Panc1 (cell line): ENCODE measurements around the gene FAM149A. TPM values are rescaled to one million over a fixed set of nuclear protein-coding genes. Genes with fewer than 3 reads are reported as not detected.

Experiments used
- ATAC-seq: fragments of 200-7000 bp; cut with Tn5 transposase; 2 replicates; pipeline ENCODE4 v1.9.1; 2020; ENCODE audit warnings: mild to moderate bottlenecking, moderate library complexity
- BruUV-seq: library from RNA; stranded (reverse); fragments of 400-500 nt; replicated peaks from 2 replicates; lab custom pipeline; 2021; lab: Mats Ljungman, UMichigan
- CTCF ChIA-PET: fragments of 300-600 bp; sonication (Branson Sonifier 250); formaldehyde crosslinking; loops from one replicate; lab custom pipeline; 2022; ENCODE audit warnings: antibody characterized with exemption; lab: Charles Lee
- POLR2A ChIA-PET: fragments of 300-600 bp; sonication (Branson Sonifier 250); formaldehyde crosslinking; loops from one replicate; lab custom pipeline; 2022; ENCODE audit warnings: antibody characterized with exemption; lab: Charles Lee
- DNase-seq: peaks from one replicate; pipeline ENCODE4 v3.0.0-alpha.2; 2010; ENCODE audit warnings: low read depth, low spot score
- H3K27ac ChIP-seq: 2 replicates; pipeline ENCODE4 v1.5.1; 2011; ENCODE audit warnings: mild to moderate bottlenecking, low read length, inconsistent platforms
- H3K27me3 ChIP-seq: fragments of 200-500 bp; sonication (Bioruptor generic); 2 replicates; pipeline ENCODE4 v1.6.0; 2014; ENCODE audit warnings: low read length, inconsistent platforms; ENCODE audit not compliant: control insufficient read depth, insufficient read depth
- H3K36me3 ChIP-seq: fragments of 200-500 bp; sonication (Bioruptor generic); 2 replicates; pipeline ENCODE4 v1.5.1; 2014; ENCODE audit warnings: inconsistent platforms, mild to moderate bottlenecking, low read length, moderate library complexity; ENCODE audit not compliant: control insufficient read depth, insufficient read depth
- H3K4me1 ChIP-seq: 2 replicates; pipeline ENCODE4 v1.5.1; 2011; ENCODE audit warnings: inconsistent platforms, mild to moderate bottlenecking, low read length, moderate library complexity; ENCODE audit not compliant: control insufficient read depth, insufficient read depth
- H3K4me3 ChIP-seq, 2 experiments: 2 replicates each; pipeline ENCODE4 v1.5.1; 2011 to 2012; ENCODE audit warnings: low read depth in 2 of 2, low read length in 2 of 2, mild to moderate bottlenecking in 2 of 2, inconsistent platforms in 1 of 2, moderate library complexity in 1 of 2
- H3K9me3 ChIP-seq: fragments of 200-500 bp; sonication (Bioruptor generic); 2 replicates; pipeline ENCODE4 v1.5.1; 2014; ENCODE audit warnings: low read depth, mild to moderate bottlenecking, inconsistent platforms, low read length, moderate library complexity; ENCODE audit not compliant: control insufficient read depth, insufficient read depth
- CTCF ChIP-seq: fragments of 450-650 bp; IDR thresholded peaks from 2 replicates; pipeline ENCODE4 v1.5.1; 2017; ENCODE audit warnings: mild to moderate bottlenecking
- POLR2AphosphoS5 ChIP-seq: IDR thresholded peaks from 2 replicates; pipeline ENCODE4 v1.6.1; 2012; ENCODE audit warnings: mild to moderate bottlenecking, low read depth, low read length, moderate library complexity
- REST ChIP-seq, 2 experiments: IDR thresholded peaks; 2 replicates each; pipeline ENCODE4 v1.6.1; 2011 to 2012; ENCODE audit warnings: low read depth in 2 of 2, control low read depth in 1 of 2, low read length in 1 of 2, mild to moderate bottlenecking in 1 of 2, moderate library complexity in 1 of 2; ENCODE audit not compliant: insufficient read depth in 1 of 2
- SIN3A ChIP-seq: IDR thresholded peaks from 2 replicates; pipeline ENCODE4 v1.6.1; 2012; ENCODE audit warnings: low read depth, mild to moderate bottlenecking, low read length, moderate library complexity, borderline replicate concordance; ENCODE audit not compliant: insufficient read depth
- TCF7L2 ChIP-seq: IDR thresholded peaks from 2 replicates; pipeline ENCODE4 v1.6.1; 2011; ENCODE audit warnings: mild to moderate bottlenecking, low read depth, low read length, inconsistent platforms
- in situ Hi-C: cut with HindIII; loops from 2 replicates; pipeline ENCODE4 v1.10.0; 2016; ENCODE audit warnings: low sequenced_read_pairs, low pct_unique_long_range_greater_than_20kb
- intact Hi-C: fragments of 100-400 bp; cut with micrococcal nuclease; formaldehyde crosslinking; loops from one replicate; pipeline ENCODE4 v1.10.0; 2022; ENCODE audit not compliant: unreplicated experiment
- total RNA-seq: library from RNA; stranded (reverse); gene quantifications from one replicate; pipeline ENCODE4 v1.2.1, GENCODE V29; 2021; ENCODE audit not compliant: unreplicated experiment

Gene FAM149A
- total RNA-seq, 1 experiment from 2014 or later = 0.13 TPM

GRCh38 chr4:186203406-186203805 is 98.9 kb downstream of the FAM149A start:
- no peak overlapping the region for H3K27ac ChIP-seq
- ATAC-seq (no peak), DNase-seq (no peak)
- no peaks in the 10 kb centered on the region for H3K27me3 ChIP-seq
- H3K4me1 ChIP-seq = no peaks in the 10 kb centered on the region
- intact Hi-C loops (no loop called here), in situ Hi-C loops (no loop called here)
- POLR2A ChIA-PET = no interaction called here
- no peak for TF ChIP-seq SIN3A
- TF ChIP-seq CTCF = no peak
- no peak for TF ChIP-seq TCF7L2
- no peak for TF ChIP-seq REST (IDR thresholded peaks at IDR 0.05; ENCODE audit: insufficient read depth in 1 of 2, low read depth in 2 of 2, low read length in 1 of 2)
- TF ChIP-seq POLR2AphosphoS5 = no peak
- BruUV-seq = no TSS peak
- no peaks in the 10 kb centered on the region for H3K36me3 ChIP-seq
- CTCF ChIA-PET = no interaction called here
- H3K4me3 ChIP-seq = no peak overlapping the region
- no peaks in the 10 kb centered on the region for H3K9me3 ChIP-seq

GRCh38 chr4:186204103-186204559 is 99.6 kb downstream of the FAM149A start:
- Histone ChIP-seq H3K27ac (no peak overlapping the region), H3K9me3 (no peaks in the 10 kb centered on the region), H3K36me3 (no peaks in the 10 kb centered on the region), H3K4me1 (no peaks in the 10 kb centered on the region), H3K27me3 (no peaks in the 10 kb centered on the region), H3K4me3 (no peak overlapping the region; a peak in 1 of 4 replicates)
- in situ Hi-C loops = no loop called here
- ChIA-PET CTCF (no interaction called here), POLR2A (no interaction called here)
- TF ChIP-seq POLR2AphosphoS5 = no peak
- no peak for TF ChIP-seq CTCF
- TF ChIP-seq SIN3A = no peak
- intact Hi-C loops = no loop called here
- no TSS peak for BruUV-seq
- ATAC-seq (no peak), DNase-seq (no peak)
